ENCODE data around the gene CCDC197.

CCDC197 gene

DNA sequence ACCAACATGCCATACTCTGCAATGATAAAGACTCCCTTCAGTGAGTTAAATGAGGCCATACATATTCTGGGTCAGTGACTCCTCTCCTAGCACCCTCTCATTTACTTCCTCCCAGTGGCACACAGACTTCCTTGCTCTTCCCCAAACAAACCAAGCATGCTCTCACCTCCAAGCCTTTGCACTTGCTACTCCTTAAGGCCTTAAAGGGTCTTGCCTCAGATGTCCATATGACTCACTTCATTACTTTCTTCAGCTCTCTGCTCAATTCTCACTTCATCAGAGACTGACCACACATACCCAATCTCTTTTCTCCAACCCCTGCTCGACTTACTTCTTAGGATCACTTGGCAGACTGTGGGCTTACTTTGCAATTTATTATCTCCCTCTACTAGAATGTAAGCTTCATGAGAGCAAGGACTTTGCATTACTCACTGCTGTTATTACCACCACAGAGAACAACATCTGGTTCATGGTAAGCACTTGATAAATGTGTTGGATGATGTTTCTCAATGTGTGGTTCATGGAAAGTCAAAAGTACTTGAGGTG lies 61.1 kb downstream of the CCDC197 start:
- DNase-seq (ENCODE audit: low read depth): no peak
- TF ChIP-seq, protein P1, sequence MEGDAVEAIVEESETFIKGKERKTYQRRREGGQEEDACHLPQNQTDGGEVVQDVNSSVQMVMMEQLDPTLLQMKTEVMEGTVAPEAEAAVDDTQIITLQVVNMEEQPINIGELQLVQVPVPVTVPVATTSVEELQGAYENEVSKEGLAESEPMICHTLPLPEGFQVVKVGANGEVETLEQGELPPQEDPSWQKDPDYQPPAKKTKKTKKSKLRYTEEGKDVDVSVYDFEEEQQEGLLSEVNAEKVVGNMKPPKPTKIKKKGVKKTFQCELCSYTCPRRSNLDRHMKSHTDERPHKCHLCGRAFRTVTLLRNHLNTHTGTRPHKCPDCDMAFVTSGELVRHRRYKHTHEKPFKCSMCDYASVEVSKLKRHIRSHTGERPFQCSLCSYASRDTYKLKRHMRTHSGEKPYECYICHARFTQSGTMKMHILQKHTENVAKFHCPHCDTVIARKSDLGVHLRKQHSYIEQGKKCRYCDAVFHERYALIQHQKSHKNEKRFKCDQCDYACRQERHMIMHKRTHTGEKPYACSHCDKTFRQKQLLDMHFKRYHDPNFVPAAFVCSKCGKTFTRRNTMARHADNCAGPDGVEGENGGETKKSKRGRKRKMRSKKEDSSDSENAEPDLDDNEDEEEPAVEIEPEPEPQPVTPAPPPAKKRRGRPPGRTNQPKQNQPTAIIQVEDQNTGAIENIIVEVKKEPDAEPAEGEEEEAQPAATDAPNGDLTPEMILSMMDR (conservative IDR thresholded peaks at IDR 0.05; ENCODE audit: low read depth, low read length): no peak
- H3K4me3 ChIP-seq (ENCODE audit: low read length): no peak overlapping the region
